ENCODE results near the gene JPH3. TPM values are rescaled to one million over a fixed set of nuclear protein-coding genes. Genes with fewer than 3 reads are reported as not detected.

Gene JPH3
- polyA plus RNA-seq, 1 donor from 2014 or later, result 22.2 TPM

DNA sequence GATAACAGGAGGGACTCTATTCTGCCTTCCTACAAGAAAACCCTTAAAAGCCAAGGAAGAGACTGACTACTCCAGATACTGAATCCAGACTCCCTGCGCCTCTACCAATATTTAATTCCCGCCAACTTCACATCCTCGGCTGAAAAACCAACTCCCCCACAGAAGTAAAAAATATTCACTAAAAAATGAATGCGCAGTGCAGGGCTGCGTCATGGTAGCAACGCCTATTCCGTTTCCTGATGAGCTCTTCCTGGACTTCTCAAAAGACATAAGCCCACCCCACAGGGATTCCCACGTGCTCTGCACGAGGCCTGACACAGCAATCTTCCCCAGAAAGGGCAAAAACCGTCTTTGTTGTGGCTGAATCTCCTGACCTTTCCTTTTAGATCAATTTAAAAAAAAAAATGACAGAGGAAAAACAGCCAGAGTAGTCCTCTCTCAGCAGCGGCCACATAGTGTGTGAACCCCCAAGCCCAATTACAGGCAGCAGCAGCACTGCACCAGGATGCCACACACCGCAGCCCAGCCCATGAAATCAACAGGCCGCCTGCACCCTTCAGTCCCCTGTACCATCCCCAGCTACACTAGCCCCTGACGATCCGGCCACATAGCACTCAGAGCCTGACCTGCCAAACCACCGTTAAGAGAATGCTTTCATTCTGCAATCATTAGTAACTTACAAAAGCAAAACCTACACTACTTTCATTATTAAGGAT is 139.6 kb downstream of the JPH3 start:
- H3K27me3 ChIP-seq (ENCODE audit: insufficient read depth, low read depth, low read length), result no peaks in the 10 kb centered on the region
- no peak overlapping the region for H3K9ac ChIP-seq (ENCODE audit: low read length)
- no peak overlapping the region for H2AFZ ChIP-seq (ENCODE audit: low read depth, low read length)
- TF ChIP-seq, protein P1, sequence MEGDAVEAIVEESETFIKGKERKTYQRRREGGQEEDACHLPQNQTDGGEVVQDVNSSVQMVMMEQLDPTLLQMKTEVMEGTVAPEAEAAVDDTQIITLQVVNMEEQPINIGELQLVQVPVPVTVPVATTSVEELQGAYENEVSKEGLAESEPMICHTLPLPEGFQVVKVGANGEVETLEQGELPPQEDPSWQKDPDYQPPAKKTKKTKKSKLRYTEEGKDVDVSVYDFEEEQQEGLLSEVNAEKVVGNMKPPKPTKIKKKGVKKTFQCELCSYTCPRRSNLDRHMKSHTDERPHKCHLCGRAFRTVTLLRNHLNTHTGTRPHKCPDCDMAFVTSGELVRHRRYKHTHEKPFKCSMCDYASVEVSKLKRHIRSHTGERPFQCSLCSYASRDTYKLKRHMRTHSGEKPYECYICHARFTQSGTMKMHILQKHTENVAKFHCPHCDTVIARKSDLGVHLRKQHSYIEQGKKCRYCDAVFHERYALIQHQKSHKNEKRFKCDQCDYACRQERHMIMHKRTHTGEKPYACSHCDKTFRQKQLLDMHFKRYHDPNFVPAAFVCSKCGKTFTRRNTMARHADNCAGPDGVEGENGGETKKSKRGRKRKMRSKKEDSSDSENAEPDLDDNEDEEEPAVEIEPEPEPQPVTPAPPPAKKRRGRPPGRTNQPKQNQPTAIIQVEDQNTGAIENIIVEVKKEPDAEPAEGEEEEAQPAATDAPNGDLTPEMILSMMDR (IDR thresholded peaks at IDR 0.05; ENCODE audit: poor library complexity, severe bottlenecking), result no peak
- no peak overlapping the region for H3K27ac ChIP-seq (ENCODE audit: low read length)
- no peaks in the 10 kb centered on the region for H3K36me3 ChIP-seq (ENCODE audit: insufficient read depth, low read length)
- H3F3A ChIP-seq (ENCODE audit: insufficient read depth, low read length, poor library complexity, severe bottlenecking), result no peaks in the 10 kb centered on the region
- no peaks in the 10 kb centered on the region for H4K20me1 ChIP-seq (ENCODE audit: insufficient read depth)
- no peaks in the 10 kb centered on the region for H3K79me2 ChIP-seq (replicated peaks; ENCODE audit: insufficient read depth, low read length)
- H3K4me3 ChIP-seq (ENCODE audit: low read length), result no peak overlapping the region
- no peak overlapping the region for H3K4me2 ChIP-seq (ENCODE audit: low read length)
- H3K9me2 ChIP-seq (ENCODE audit: insufficient read depth, low read length), result no peaks in the 10 kb centered on the region
- H3K9me3 ChIP-seq (ENCODE audit: low read length), result no peaks in the 10 kb centered on the region

DNA sequence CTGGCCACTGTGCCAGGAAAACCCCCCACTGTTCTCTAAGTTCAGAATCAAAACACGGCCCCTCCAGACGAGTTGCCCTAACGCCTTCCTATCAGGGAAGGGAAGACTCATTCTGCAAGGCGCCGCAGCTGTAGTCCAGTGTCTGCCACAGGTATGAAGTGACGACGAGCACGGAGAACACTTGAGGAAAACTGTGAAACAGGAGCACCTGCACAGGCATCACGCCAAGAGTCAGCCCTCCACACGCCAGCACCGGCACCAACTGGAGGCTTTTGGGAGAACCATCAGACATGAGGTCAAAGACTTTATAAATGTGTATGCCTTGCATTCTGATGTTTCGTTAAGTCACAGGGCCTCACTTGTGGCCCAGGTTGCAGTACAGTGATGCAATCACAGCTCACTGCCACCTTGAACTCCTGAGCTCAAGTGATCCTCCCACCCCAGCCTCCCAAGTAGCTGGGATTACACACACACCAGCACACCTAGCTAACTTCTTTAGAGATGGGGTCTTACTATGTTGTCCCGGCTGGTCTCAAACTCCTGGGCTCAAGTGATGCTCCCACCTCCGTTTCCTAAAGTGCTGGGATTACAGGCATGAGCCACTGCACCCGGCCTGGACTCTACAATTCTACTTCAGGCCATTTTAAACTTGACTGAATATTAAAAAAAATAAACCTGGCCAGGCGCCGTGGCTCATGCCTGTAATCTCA is 140.6 kb downstream of the JPH3 start:
- H3K9ac ChIP-seq (ENCODE audit: low read length), result no peak overlapping the region
- no peaks in the 10 kb centered on the region for H3K9me2 ChIP-seq (ENCODE audit: insufficient read depth, low read length)
- H3F3A ChIP-seq (ENCODE audit: insufficient read depth, low read length, poor library complexity, severe bottlenecking), result no peaks in the 10 kb centered on the region
- H3K4me3 ChIP-seq (ENCODE audit: low read length), result no peak overlapping the region
- H3K36me3 ChIP-seq (ENCODE audit: insufficient read depth, low read length), result no peaks in the 10 kb centered on the region
- no peak for TF ChIP-seq RAD21 (conservative IDR thresholded peaks at IDR 0.05)
- TF ChIP-seq, protein P1 (IDR thresholded peaks at IDR 0.05; ENCODE audit: poor library complexity, severe bottlenecking), result no peak
- no peak for TF ChIP-seq POLR2AphosphoS5 (IDR thresholded peaks at IDR 0.05)
- TF ChIP-seq SMC3 (conservative IDR thresholded peaks at IDR 0.05; ENCODE audit: poor library complexity), result no peak
- TF ChIP-seq MXI1 (conservative IDR thresholded peaks at IDR 0.05; ENCODE audit: poor library complexity, severe bottlenecking), result no peak
- no peak for TF ChIP-seq EZH2 (IDR thresholded peaks at IDR 0.05; ENCODE audit: borderline replicate concordance, insufficient read depth, low read length, poor library complexity, severe bottlenecking)
- TF ChIP-seq, protein P2, sequence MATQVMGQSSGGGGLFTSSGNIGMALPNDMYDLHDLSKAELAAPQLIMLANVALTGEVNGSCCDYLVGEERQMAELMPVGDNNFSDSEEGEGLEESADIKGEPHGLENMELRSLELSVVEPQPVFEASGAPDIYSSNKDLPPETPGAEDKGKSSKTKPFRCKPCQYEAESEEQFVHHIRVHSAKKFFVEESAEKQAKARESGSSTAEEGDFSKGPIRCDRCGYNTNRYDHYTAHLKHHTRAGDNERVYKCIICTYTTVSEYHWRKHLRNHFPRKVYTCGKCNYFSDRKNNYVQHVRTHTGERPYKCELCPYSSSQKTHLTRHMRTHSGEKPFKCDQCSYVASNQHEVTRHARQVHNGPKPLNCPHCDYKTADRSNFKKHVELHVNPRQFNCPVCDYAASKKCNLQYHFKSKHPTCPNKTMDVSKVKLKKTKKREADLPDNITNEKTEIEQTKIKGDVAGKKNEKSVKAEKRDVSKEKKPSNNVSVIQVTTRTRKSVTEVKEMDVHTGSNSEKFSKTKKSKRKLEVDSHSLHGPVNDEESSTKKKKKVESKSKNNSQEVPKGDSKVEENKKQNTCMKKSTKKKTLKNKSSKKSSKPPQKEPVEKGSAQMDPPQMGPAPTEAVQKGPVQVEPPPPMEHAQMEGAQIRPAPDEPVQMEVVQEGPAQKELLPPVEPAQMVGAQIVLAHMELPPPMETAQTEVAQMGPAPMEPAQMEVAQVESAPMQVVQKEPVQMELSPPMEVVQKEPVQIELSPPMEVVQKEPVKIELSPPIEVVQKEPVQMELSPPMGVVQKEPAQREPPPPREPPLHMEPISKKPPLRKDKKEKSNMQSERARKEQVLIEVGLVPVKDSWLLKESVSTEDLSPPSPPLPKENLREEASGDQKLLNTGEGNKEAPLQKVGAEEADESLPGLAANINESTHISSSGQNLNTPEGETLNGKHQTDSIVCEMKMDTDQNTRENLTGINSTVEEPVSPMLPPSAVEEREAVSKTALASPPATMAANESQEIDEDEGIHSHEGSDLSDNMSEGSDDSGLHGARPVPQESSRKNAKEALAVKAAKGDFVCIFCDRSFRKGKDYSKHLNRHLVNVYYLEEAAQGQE (IDR thresholded peaks at IDR 0.05; ENCODE audit: borderline replicate concordance), result no peak
- no peak for TF ChIP-seq EP300 (conservative IDR thresholded peaks at IDR 0.05; ENCODE audit: poor library complexity, severe bottlenecking)
- no peak for TF ChIP-seq TAF1 (IDR thresholded peaks at IDR 0.05; ENCODE audit: low read depth)
- H3K27ac ChIP-seq (ENCODE audit: low read length), result no peak overlapping the region
- H3K4me2 ChIP-seq (ENCODE audit: low read length), result no peak overlapping the region
- H3K27me3 ChIP-seq (ENCODE audit: insufficient read depth, low read depth, low read length), result no peaks in the 10 kb centered on the region
- no peaks in the 10 kb centered on the region for H3K9me3 ChIP-seq (ENCODE audit: low read length)
- H3K79me2 ChIP-seq (replicated peaks; ENCODE audit: insufficient read depth, low read length), result no peaks in the 10 kb centered on the region
- no peak overlapping the region for H2AFZ ChIP-seq (ENCODE audit: low read depth, low read length)
- H4K20me1 ChIP-seq (ENCODE audit: insufficient read depth), result no peaks in the 10 kb centered on the region
